ENCODE results near the gene NXPE3.

Gene NXPE3

DNA sequence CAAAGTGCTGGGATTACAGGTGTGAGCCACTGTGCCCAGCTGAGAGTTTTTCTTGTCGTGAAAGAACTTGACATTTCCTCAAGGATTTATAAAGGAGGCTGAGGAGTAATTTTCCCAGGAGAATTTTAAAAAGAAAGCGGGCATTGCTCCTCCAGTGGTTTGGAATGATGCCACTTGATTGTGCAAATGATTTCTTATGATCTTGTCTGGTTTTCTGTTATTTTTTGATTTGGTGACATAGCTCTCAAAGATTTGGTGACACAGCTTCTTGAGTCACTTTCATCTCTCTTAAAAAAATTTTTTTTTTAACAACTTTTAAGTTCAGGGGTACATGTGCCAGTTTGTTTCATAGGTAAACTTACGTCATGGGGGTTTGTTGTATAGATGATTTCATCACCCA is 45.7 kb downstream of the NXPE3 start:
- H3K27ac ChIP-seq (ENCODE audit: low read length, poor library complexity, severe bottlenecking): no peak overlapping the region
- no peaks in the 10 kb centered on the region for H3K27me3 ChIP-seq (ENCODE audit: control insufficient read depth in 1 of 2, insufficient read depth in 1 of 2, low read length in 2 of 2)
- no peak overlapping the region for H2BK120ac ChIP-seq (ENCODE audit: low read depth, low read length)
- H3K9me3 ChIP-seq (ENCODE audit: control insufficient read depth, low read length): no peaks in the 10 kb centered on the region
- no peak overlapping the region for H3K14ac ChIP-seq (ENCODE audit: low read length in 2 of 2)
- H4K91ac ChIP-seq (ENCODE audit: low read length): no peak overlapping the region
- H3K9ac ChIP-seq (ENCODE audit: low read length): no peak overlapping the region
- H2BK5ac ChIP-seq (ENCODE audit: low read depth, low read length, poor library complexity, severe bottlenecking): no peak overlapping the region
- DNase-seq: no peak
- H3K18ac ChIP-seq (ENCODE audit: low read depth in 1 of 2, low read length in 2 of 2): no peak overlapping the region
- no peak overlapping the region for H3K4me3 ChIP-seq (ENCODE audit: insufficient read depth in 1 of 2, low read depth in 1 of 2, low read length in 2 of 2)
- H3K4ac ChIP-seq (ENCODE audit: low read depth in 1 of 2, low read length in 2 of 2): no peak overlapping the region
- peaks cover 10% of the 10 kb centered on the region for H3K79me1 ChIP-seq (replicated peaks; ENCODE audit: low read length, poor library complexity, severe bottlenecking)
- 76% methylated on average over 2 of the region's 3 CpGs for WGBS
- H3K36me3 ChIP-seq (ENCODE audit: control insufficient read depth in 1 of 2, insufficient read depth in 2 of 2, low read depth in 1 of 2, low read length in 2 of 2): peaks cover 6 to 25% of the 10 kb centered on the region in 2 experiments
- no peak overlapping the region for H3K4me2 ChIP-seq (ENCODE audit: low read length, poor library complexity, severe bottlenecking)
- no peak overlapping the region for H2BK15ac ChIP-seq (ENCODE audit: low read depth, poor library complexity, severe bottlenecking)
- no peak overlapping the region for H2AK5ac ChIP-seq (ENCODE audit: low read length, severe bottlenecking)
- H4K8ac ChIP-seq (ENCODE audit: low read length): no peak overlapping the region
- no peak overlapping the region for H2AFZ ChIP-seq (ENCODE audit: low read depth, low read length)
- no peaks in the 10 kb centered on the region for H3K4me1 ChIP-seq (ENCODE audit: control insufficient read depth, insufficient read depth, low read depth, low read length)
- no peak overlapping the region for H2BK12ac ChIP-seq (ENCODE audit: low read length in 2 of 2)
- H3K23ac ChIP-seq (ENCODE audit: low read length in 2 of 2): no peak overlapping the region

DNA sequence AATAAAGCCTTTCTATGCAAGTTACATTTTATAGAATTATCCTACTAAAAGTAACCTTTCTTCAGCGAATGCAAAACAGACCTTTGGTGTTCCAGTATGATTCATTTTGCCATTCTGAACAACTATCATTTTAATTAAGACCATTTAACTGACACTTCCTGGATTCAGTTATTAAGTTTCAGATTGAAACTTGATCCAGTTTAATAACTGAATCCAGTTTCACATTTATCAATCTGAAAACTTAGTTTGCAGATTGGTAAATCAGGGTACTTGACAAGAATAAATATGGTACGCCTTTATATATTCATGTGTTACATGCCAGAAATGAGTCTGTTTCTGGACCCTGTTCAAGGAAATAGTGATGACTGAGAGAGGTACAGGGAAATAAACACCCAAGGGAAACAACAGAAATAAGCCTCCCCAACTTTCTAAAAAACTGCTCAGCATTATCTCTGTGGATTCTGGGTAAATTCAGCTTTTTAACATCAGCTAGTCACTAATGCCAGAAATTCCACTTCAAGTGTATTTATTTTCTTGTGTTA is 47.0 kb downstream of the NXPE3 start:
- no peak overlapping the region for H2BK12ac ChIP-seq (ENCODE audit: low read length in 2 of 2)
- no peak overlapping the region for H2BK5ac ChIP-seq (ENCODE audit: low read depth, low read length, poor library complexity, severe bottlenecking)
- DNase-seq: no peak
- no peak overlapping the region for H2BK120ac ChIP-seq (ENCODE audit: low read depth, low read length)
- no peak overlapping the region for H2BK15ac ChIP-seq (ENCODE audit: low read depth, poor library complexity, severe bottlenecking)
- H4K91ac ChIP-seq (ENCODE audit: low read length): no peak overlapping the region
- H3K9me3 ChIP-seq (ENCODE audit: control insufficient read depth, low read length): no peaks in the 10 kb centered on the region
- H2AK5ac ChIP-seq (ENCODE audit: low read length, severe bottlenecking): no peak overlapping the region
- H3K36me3 ChIP-seq (ENCODE audit: control insufficient read depth in 1 of 2, insufficient read depth in 2 of 2, low read depth in 1 of 2, low read length in 2 of 2): peaks cover 6 to 14% of the 10 kb centered on the region in 2 experiments
- no peaks in the 10 kb centered on the region for H3K4me1 ChIP-seq (ENCODE audit: control insufficient read depth, insufficient read depth, low read depth, low read length)
- no peak overlapping the region for H3K27ac ChIP-seq (ENCODE audit: low read length, poor library complexity, severe bottlenecking)
- H3K4me2 ChIP-seq (ENCODE audit: low read length, poor library complexity, severe bottlenecking): no peak overlapping the region
- H4K8ac ChIP-seq (ENCODE audit: low read length): no peak overlapping the region
- H3K23ac ChIP-seq (ENCODE audit: low read length in 2 of 2): no peak overlapping the region
- no peak overlapping the region for H3K4ac ChIP-seq (ENCODE audit: low read depth in 1 of 2, low read length in 2 of 2)
- whole genome bisulfite sequencing: 100% methylated on average over 2 of the region's 2 CpGs
- no peak overlapping the region for H3K18ac ChIP-seq (ENCODE audit: low read depth in 1 of 2, low read length in 2 of 2)
- H3K9ac ChIP-seq (ENCODE audit: low read length): peak overlapping the region; percentile 64
- H3K79me1 ChIP-seq (replicated peaks; ENCODE audit: low read length, poor library complexity, severe bottlenecking): peaks cover 11% of the 10 kb centered on the region
- H3K4me3 ChIP-seq (ENCODE audit: insufficient read depth in 1 of 2, low read depth in 1 of 2, low read length in 2 of 2): no peak overlapping the region
- no peak overlapping the region for H3K14ac ChIP-seq (ENCODE audit: low read length in 2 of 2)
- no peaks in the 10 kb centered on the region for H3K27me3 ChIP-seq (ENCODE audit: control insufficient read depth in 1 of 2, insufficient read depth in 1 of 2, low read length in 2 of 2)
- H2AFZ ChIP-seq (ENCODE audit: low read depth, low read length): no peak overlapping the region

DNA sequence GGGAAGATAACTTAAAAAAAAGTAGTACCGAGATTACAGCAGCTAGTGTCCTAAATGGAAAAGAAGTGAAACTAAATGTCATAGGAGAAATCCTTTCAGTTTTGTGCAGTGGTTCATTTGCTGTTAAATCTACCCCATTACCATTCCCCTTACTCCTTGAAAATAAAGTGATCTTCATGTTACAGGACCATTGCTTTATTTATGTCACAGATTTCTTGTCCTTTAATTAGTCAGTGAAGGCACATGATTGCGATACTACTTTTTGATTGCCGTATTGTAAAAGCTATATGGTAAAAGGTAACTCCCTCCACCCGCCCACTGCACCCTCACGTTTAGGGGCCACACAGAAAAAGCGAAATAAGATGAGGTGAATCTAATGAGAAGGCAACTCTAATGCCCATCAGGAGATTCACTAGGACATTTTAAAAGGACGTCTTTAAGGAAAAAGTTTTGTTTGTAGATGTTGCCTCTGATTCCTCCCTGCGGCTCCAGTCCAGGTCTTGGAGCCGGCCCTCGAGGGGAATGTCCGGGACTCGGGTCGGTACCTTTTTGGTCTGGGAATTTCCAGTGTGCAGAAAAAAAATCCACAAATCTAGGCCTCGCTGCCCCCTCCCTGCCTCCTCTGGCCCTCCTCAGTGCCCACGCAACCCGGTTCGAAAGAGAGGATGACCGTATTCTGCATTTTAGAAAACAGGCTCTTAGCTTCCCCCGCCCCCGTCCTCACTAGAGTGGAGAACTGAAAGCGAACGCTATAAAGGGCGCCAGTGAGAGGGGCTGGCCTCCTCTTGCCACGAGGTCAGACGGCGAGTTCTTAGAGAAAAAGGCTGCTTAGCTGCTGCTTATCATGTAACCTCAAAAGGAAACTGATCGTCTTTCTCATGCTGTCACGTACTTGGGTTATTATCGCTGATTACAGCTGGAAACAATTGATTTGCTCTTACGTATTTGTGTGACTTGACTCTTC is 48.5 kb downstream of the NXPE3 start:
- Histone ChIP-seq H2BK5ac (ENCODE audit: low read depth, low read length, poor library complexity, severe bottlenecking) (peak overlapping the region; percentile 71), H2AFZ (ENCODE audit: low read depth, low read length) (no peak overlapping the region), H4K8ac (ENCODE audit: low read length) (peak overlapping the region; percentile 89), H3K9ac (ENCODE audit: low read length) (peak overlapping the region; percentile 97), H3K4ac (ENCODE audit: low read depth in 1 of 2, low read length in 2 of 2) (no peak overlapping the region), H3K4me1 (ENCODE audit: control insufficient read depth, insufficient read depth, low read depth, low read length) (no peaks in the 10 kb centered on the region), H3K27me3 (ENCODE audit: control insufficient read depth in 1 of 2, insufficient read depth in 1 of 2, low read length in 2 of 2) (no peaks in the 10 kb centered on the region), H2BK120ac (ENCODE audit: low read depth, low read length) (no peak overlapping the region), H3K18ac (ENCODE audit: low read depth in 1 of 2, low read length in 2 of 2) (peak overlapping the region; percentile 87 to 95), H3K9me3 (ENCODE audit: control insufficient read depth, low read length) (no peaks in the 10 kb centered on the region), H2BK12ac (ENCODE audit: low read length in 2 of 2) (peak overlapping the region; percentile 55 to 66), H3K23ac (ENCODE audit: low read length in 2 of 2) (no peak overlapping the region), H3K36me3 (ENCODE audit: control insufficient read depth in 1 of 2, insufficient read depth in 2 of 2, low read depth in 1 of 2, low read length in 2 of 2) (peaks cover 0 to 4% of the 10 kb centered on the region in 2 experiments), H3K4me3 (ENCODE audit: insufficient read depth in 1 of 2, low read depth in 1 of 2, low read length in 2 of 2) (peak overlapping the region; percentile 55 to 85), H2AK5ac (ENCODE audit: low read length, severe bottlenecking) (no peak overlapping the region), H3K4me2 (ENCODE audit: low read length, poor library complexity, severe bottlenecking) (peak overlapping the region; percentile 76), H3K79me1 (replicated peaks; ENCODE audit: low read length, poor library complexity, severe bottlenecking) (peaks cover 10% of the 10 kb centered on the region), H3K14ac (ENCODE audit: low read length in 2 of 2) (no peak overlapping the region), H2BK15ac (ENCODE audit: low read depth, poor library complexity, severe bottlenecking) (peak overlapping the region; percentile 80), H3K27ac (ENCODE audit: low read length, poor library complexity, severe bottlenecking) (peak overlapping the region; percentile 95), H4K91ac (ENCODE audit: low read length) (peak overlapping the region; percentile 83)
- DNase-seq: peak; percentile 92
- WGBS: 9% methylated on average over 24 of the region's 30 CpGs

DNA sequence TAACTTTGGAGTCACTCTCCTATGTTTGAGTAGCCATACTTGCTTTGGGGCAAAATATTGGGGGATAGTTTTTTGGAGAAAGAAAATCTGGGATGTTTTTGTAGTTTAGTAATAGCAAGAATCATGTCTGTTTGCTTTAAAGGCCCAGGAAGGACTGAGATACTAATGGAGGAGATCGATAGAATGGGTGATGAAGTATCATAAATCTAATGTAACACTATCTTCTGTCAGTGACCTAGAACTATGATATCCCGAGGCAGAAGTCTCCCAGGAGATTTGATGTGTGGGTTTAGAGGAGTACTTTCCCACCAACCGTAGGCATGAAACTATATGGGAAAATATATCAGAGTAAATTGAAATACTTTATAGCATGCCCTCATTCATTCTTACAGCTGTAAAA is 49.3 kb downstream of the NXPE3 start:
- Histone ChIP-seq H3K9ac (ENCODE audit: low read length) (peak overlapping the region; percentile 97), H3K18ac (ENCODE audit: low read depth in 1 of 2, low read length in 2 of 2) (no peak overlapping the region), H3K4ac (ENCODE audit: low read depth in 1 of 2, low read length in 2 of 2) (no peak overlapping the region), H3K79me1 (replicated peaks; ENCODE audit: low read length, poor library complexity, severe bottlenecking) (peaks cover 13% of the 10 kb centered on the region), H3K14ac (ENCODE audit: low read length in 2 of 2) (no peak overlapping the region), H2AK5ac (ENCODE audit: low read length, severe bottlenecking) (no peak overlapping the region), H3K4me1 (ENCODE audit: control insufficient read depth, insufficient read depth, low read depth, low read length) (no peaks in the 10 kb centered on the region), H4K91ac (ENCODE audit: low read length) (no peak overlapping the region), H2AFZ (ENCODE audit: low read depth, low read length) (no peak overlapping the region), H3K27me3 (ENCODE audit: control insufficient read depth in 1 of 2, insufficient read depth in 1 of 2, low read length in 2 of 2) (no peaks in the 10 kb centered on the region), H2BK120ac (ENCODE audit: low read depth, low read length) (no peak overlapping the region), H4K8ac (ENCODE audit: low read length) (no peak overlapping the region), H2BK15ac (ENCODE audit: low read depth, poor library complexity, severe bottlenecking) (no peak overlapping the region), H3K4me2 (ENCODE audit: low read length, poor library complexity, severe bottlenecking) (peak overlapping the region; percentile 54), H3K4me3 (ENCODE audit: insufficient read depth in 1 of 2, low read depth in 1 of 2, low read length in 2 of 2) (peak overlapping the region in 1 of 2 experiments; percentile 85), H3K36me3 (ENCODE audit: control insufficient read depth in 1 of 2, insufficient read depth in 2 of 2, low read depth in 1 of 2, low read length in 2 of 2) (peaks cover 4 to 5% of the 10 kb centered on the region in 2 experiments), H3K27ac (ENCODE audit: low read length, poor library complexity, severe bottlenecking) (peak overlapping the region; percentile 62), H2BK5ac (ENCODE audit: low read depth, low read length, poor library complexity, severe bottlenecking) (no peak overlapping the region), H3K9me3 (ENCODE audit: control insufficient read depth, low read length) (no peaks in the 10 kb centered on the region), H2BK12ac (ENCODE audit: low read length in 2 of 2) (no peak overlapping the region), H3K23ac (ENCODE audit: low read length in 2 of 2) (no peak overlapping the region)
- no CpG with 5 or more reads among the region's 3 CpGs for WGBS
- DNase-seq: no peak
